ENCODE measurements around the gene NAA40.

NAA40 gene

DNA sequence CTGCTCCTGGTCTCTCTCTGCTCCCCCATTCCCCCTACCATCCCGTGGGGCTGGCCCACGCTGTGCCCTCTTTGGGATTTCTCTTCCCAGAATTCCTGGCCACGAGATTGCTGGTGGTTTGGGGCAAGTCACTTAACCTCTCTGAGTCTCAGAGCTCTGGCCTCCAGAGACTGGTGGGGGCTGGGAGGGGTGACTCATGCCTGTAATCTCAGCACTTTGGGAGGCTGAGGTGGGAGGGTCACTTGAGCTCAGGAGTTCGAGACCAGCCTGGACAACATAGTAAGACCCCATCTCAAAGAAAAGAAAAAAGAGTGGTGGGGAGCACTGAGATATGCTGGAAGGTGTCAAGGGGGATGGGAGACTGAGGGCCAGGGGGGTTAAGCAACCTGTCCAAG, 65.8 kb downstream of the NAA40 start:
- Histone ChIP-seq H3K36me3 (ENCODE audit: insufficient read depth, low read length) (peaks cover 9% of the 10 kb centered on the region), H3K27me3 (ENCODE audit: insufficient read depth, low read length) (no peaks in the 10 kb centered on the region), H2AFZ (ENCODE audit: low read depth, low read length) (no peak overlapping the region), H3K9me3 (ENCODE audit: low read length) (no peaks in the 10 kb centered on the region), H3K4me1 (ENCODE audit: insufficient read depth, low read length) (peaks cover 16% of the 10 kb centered on the region), H3K4me3 (ENCODE audit: low read length) (no peak overlapping the region)

DNA sequence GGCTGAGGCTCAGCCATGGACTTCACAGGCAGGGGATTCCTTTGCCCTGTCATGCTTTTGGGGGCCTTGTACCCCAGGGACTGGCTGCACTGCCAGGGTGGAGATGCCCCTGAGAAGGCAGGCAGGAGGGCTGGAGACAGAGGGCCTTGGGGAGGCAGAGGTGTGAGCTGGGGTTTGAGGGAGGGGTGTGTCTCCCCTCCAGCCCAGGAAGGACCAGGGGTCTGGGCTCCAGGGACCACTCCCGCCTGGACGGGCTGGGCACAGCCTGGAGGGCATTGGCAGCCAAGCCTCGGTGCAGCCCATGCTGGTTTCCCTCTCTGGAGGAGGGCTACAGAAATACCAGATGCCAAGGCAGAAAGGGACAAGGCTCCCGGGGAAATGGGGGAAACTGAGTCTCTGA, 66.9 kb downstream of the NAA40 start:
- no peak overlapping the region for H3K4me3 ChIP-seq (ENCODE audit: low read length)
- no peaks in the 10 kb centered on the region for H3K27me3 ChIP-seq (ENCODE audit: insufficient read depth, low read length)
- no peak overlapping the region for H2AFZ ChIP-seq (ENCODE audit: low read depth, low read length)
- H3K36me3 ChIP-seq (ENCODE audit: insufficient read depth, low read length) = peaks cover 9% of the 10 kb centered on the region
- no peaks in the 10 kb centered on the region for H3K9me3 ChIP-seq (ENCODE audit: low read length)
- H3K4me1 ChIP-seq (ENCODE audit: insufficient read depth, low read length) = peaks cover 16% of the 10 kb centered on the region

DNA sequence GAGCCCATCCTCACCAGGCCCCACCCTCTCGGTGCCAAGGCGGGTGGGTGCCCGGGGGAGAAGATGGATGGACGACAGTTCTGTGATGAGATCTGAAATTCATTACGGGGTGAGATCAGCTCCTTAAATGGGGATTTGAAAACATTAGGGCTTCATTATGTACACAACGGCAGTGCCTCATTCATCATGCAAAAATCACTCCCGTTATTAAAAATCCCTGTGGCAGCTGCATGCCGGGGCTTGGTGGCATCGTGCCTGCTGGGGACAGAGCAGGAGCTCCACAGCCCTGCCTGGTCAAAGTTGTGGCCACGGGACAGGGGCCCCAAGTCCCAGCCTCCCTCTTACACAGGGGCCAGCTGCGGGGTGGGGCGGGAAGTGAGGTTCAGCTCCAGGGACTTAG, 67.6 kb downstream of the NAA40 start:
- Histone ChIP-seq H3K4me1 (ENCODE audit: insufficient read depth, low read length) (peaks cover 16% of the 10 kb centered on the region), H2AFZ (ENCODE audit: low read depth, low read length) (no peak overlapping the region), H3K9me3 (ENCODE audit: low read length) (no peaks in the 10 kb centered on the region), H3K27me3 (ENCODE audit: insufficient read depth, low read length) (no peaks in the 10 kb centered on the region), H3K36me3 (ENCODE audit: insufficient read depth, low read length) (peaks cover 6% of the 10 kb centered on the region), H3K4me3 (ENCODE audit: low read length) (no peak overlapping the region)

Data from neuron (in vitro differentiated cells).